HCT116 (cell line): ENCODE results near the gene MPEG1. TPM values are rescaled to one million over a fixed set of nuclear protein-coding genes. Genes with fewer than 3 reads are reported as not detected.

Experiments
- ATAC-seq: fragments of 200-7000 bp; cut with Tn5 transposase; 2 replicates; pipeline ENCODE4 v1.9.1; 2020; ENCODE audit warnings: mild to moderate bottlenecking, moderate library complexity
- BruUV-seq: library from RNA; stranded (reverse); fragments of 400-500 nt; replicated peaks from 2 replicates; lab custom pipeline; 2021; lab: Mats Ljungman, UMichigan
- CTCF ChIA-PET: fragments of 300-600 bp; sonication (Branson Sonifier 250); formaldehyde crosslinking; loops from one replicate; lab custom pipeline; 2021; ENCODE audit warnings: antibody characterized with exemption; lab: Charles Lee
- POLR2A ChIA-PET: fragments of 300-600, 350-600 bp; sonication (Branson Sonifier 250); formaldehyde crosslinking; loops from one replicate; lab custom pipeline; 2021; ENCODE audit warnings: antibody characterized with exemption; lab: Charles Lee
- RAD21 ChIA-PET, 2 experiments: fragments of 300-600 bp; sonication (Branson Sonifier 250); formaldehyde crosslinking; loops; one replicate each; lab custom pipeline; 2023; ENCODE audit warnings: low total read pairs in 2 of 2; ENCODE audit not compliant: uncharacterized antibody in 2 of 2, unreplicated experiment in 2 of 2, low non-redundant PET in 1 of 2; lab: Charles Lee
- DNase-seq: peaks from one replicate; pipeline ENCODE4 v3.0.0-alpha.2; 2010; ENCODE audit warnings: low read depth, low spot score
- H2AFZ ChIP-seq: fragments of 200-600 bp; shearing (Covaris generic), sonication (generic); 2 replicates; pipeline ENCODE4 v1.6.1; 2017; ENCODE audit warnings: low read depth, mixed run types, mixed read lengths, antibody characterized with exemption, low read length; ENCODE audit not compliant: poor library complexity, severe bottlenecking
- H3K27ac ChIP-seq: 2 replicates; pipeline ENCODE4 v1.5.1; 2012; ENCODE audit warnings: low read depth, low read length
- H3K27me3 ChIP-seq: fragments of 200-600 bp; sonication (generic); 2 replicates; pipeline ENCODE4 v1.6.1; 2016; ENCODE audit warnings: mixed run types, low read length, mixed read lengths; ENCODE audit not compliant: insufficient read depth
- H3K36me3 ChIP-seq, 2 experiments: fragments of 200-500 bp in 1 of 2; fragments of 200-600 bp in 1 of 2; sonication (Bioruptor generic) in 1 of 2; sonication (generic) in 1 of 2; 2 replicates each; pipeline versions ENCODE4 v1.5.1 to v1.6.1; 2014 to 2016; ENCODE audit warnings: low read length in 2 of 2, inconsistent platforms in 1 of 2, mixed read lengths in 1 of 2, mixed run types in 1 of 2; ENCODE audit not compliant: insufficient read depth in 2 of 2, control insufficient read depth in 1 of 2
- H3K4me1 ChIP-seq, 2 experiments: fragments of 200-600 bp in 1 of 2; sonication (generic) in 1 of 2; 2 replicates each; pipeline versions ENCODE4 v1.5.1 to v1.6.1; 2012 to 2017; ENCODE audit warnings: low read length in 2 of 2, inconsistent platforms in 1 of 2, mild to moderate bottlenecking in 1 of 2, mixed read lengths in 1 of 2, mixed run types in 1 of 2, moderate library complexity in 1 of 2; ENCODE audit not compliant: insufficient read depth in 2 of 2, control insufficient read depth in 1 of 2
- H3K4me2 ChIP-seq: fragments of 200-600 bp; sonication (generic); 2 replicates; pipeline ENCODE4 v1.6.1; 2017; ENCODE audit warnings: mixed run types, low read length, mixed read lengths
- H3K4me3 ChIP-seq, 2 experiments: fragments of 200-600 bp in 1 of 2; sonication (generic) in 1 of 2; replicated peaks in 1 of 2; 2 replicates each; pipeline ENCODE4 v1.5.1; 2011 to 2016; ENCODE audit warnings: low read length in 2 of 2, control low read depth in 1 of 2, low read depth in 1 of 2, mild to moderate bottlenecking in 1 of 2, mixed read lengths in 1 of 2, mixed run types in 1 of 2
- H3K79me2 ChIP-seq: fragments of 200-600 bp; sonication (generic); 2 replicates; pipeline ENCODE4 v1.6.1; 2017; ENCODE audit warnings: mild to moderate bottlenecking, mixed run types, low read length, moderate library complexity, mixed read lengths; ENCODE audit not compliant: insufficient read depth
- H3K9ac ChIP-seq: fragments of 200-600 bp; sonication (generic); 2 replicates; pipeline ENCODE4 v1.6.1; 2016; ENCODE audit warnings: low read length, mixed read lengths
- H3K9me2 ChIP-seq: fragments of 200-600 bp; sonication (generic), shearing (Covaris generic); 2 replicates; pipeline ENCODE4 v1.6.1; 2017; ENCODE audit warnings: mixed run types, mild to moderate bottlenecking, moderate library complexity; ENCODE audit not compliant: insufficient read depth
- H3K9me3 ChIP-seq, 2 experiments: fragments of 200-500 bp in 1 of 2; fragments of 200-600 bp in 1 of 2; sonication (Bioruptor generic) in 1 of 2; sonication (generic) in 1 of 2; 2 replicates each; pipeline ENCODE4 v1.6.1; 2014 to 2017; ENCODE audit warnings: low read length in 2 of 2, mixed read lengths in 2 of 2, inconsistent platforms in 1 of 2, low read depth in 1 of 2, mild to moderate bottlenecking in 1 of 2, mixed run types in 1 of 2, moderate library complexity in 1 of 2; ENCODE audit not compliant: control insufficient read depth in 1 of 2, insufficient read depth in 1 of 2
- H4K20me1 ChIP-seq: fragments of 200-600 bp; sonication (generic), shearing (Covaris generic); 2 replicates; pipeline ENCODE4 v1.6.1; 2017; ENCODE audit warnings: mixed run types, mild to moderate bottlenecking, moderate library complexity; ENCODE audit not compliant: insufficient read depth
- ATF3 ChIP-seq: IDR thresholded peaks from 2 replicates; pipeline ENCODE4 v1.6.1; 2012
- CBX3 ChIP-seq: IDR thresholded peaks from 2 replicates; pipeline ENCODE4 v1.6.1; 2012; ENCODE audit warnings: low read depth
- CEBPB ChIP-seq: IDR thresholded peaks from 2 replicates; pipeline ENCODE4 v1.6.1; 2012; ENCODE audit warnings: low read depth
- CTCF ChIP-seq, 3 experiments: fragments of 200-600 bp in 1 of 3; sonication (generic) in 1 of 3; IDR thresholded peaks in 2 of 3; conservative IDR thresholded peaks in 1 of 3; 2 replicates each; pipeline ENCODE4 v1.5.1; 2012 to 2017; ENCODE audit warnings: low read depth in 2 of 3, low read length in 2 of 3, antibody characterized with exemption in 1 of 3, borderline replicate concordance in 1 of 3, control low read depth in 1 of 3, mild to moderate bottlenecking in 1 of 3, mixed read lengths in 1 of 3, mixed run types in 1 of 3, moderate library complexity in 1 of 3; ENCODE audit not compliant: insufficient read depth in 1 of 3
- JUND ChIP-seq: IDR thresholded peaks from 2 replicates; pipeline ENCODE4 v1.6.1; 2012
- POLR2A ChIP-seq: IDR thresholded peaks from 2 replicates; pipeline ENCODE4 v1.7.0; 2011; ENCODE audit warnings: borderline replicate concordance; ENCODE audit not compliant: insufficient read depth, insufficient read length; ENCODE audit errors: extremely low read depth
- RAD21 ChIP-seq: IDR thresholded peaks from 2 replicates; pipeline ENCODE4 v1.6.1; 2012; ENCODE audit warnings: low read depth, mild to moderate bottlenecking
- SRF ChIP-seq: IDR thresholded peaks from 2 replicates; pipeline ENCODE4 v1.6.1; 2012; ENCODE audit warnings: low read depth
- YY1 ChIP-seq: IDR thresholded peaks from 2 replicates; pipeline ENCODE4 v1.6.1; 2011; ENCODE audit warnings: low read length, low read depth, moderate library complexity, mild to moderate bottlenecking; ENCODE audit not compliant: insufficient replicate concordance; ENCODE audit errors: extremely low read depth
- intact Hi-C: fragments of 100-400 bp; cut with micrococcal nuclease; formaldehyde crosslinking; loops from 2 replicates; pipeline ENCODE4 v1.10.0; 2022
- total RNA-seq: library from RNA; stranded (reverse); gene quantifications from one replicate; pipeline ENCODE4 v1.2.1, GENCODE V29; 2021; ENCODE audit not compliant: unreplicated experiment

MPEG1 gene
- total RNA-seq, 1 experiment from 2014 or later: 0.07 TPM

GRCh38 chr11:59224351-59224928, 11.7 kb upstream of the MPEG1 start:
- H3K9me3 ChIP-seq: no peaks in the 10 kb centered on the region
- H3K9me2 ChIP-seq: no peaks in the 10 kb centered on the region
- TF ChIP-seq CTCF (IDR thresholded peaks at IDR 0.05 in 2 of 3, conservative IDR thresholded peaks at IDR 0.05 in 1 of 3; ENCODE audit: borderline replicate concordance in 1 of 3, insufficient read depth in 1 of 3, low read depth in 2 of 3, low read length in 2 of 3) (no peak), POLR2A (no peak), CEBPB (no peak), CBX3 (no peak), RAD21 (no peak), ATF3 (no peak)
- DNase-seq: no peak
- no TSS peak for BruUV-seq
- no peak for ATAC-seq
- H3K79me2 ChIP-seq: no peaks in the 10 kb centered on the region
- no peaks in the 10 kb centered on the region for H3K4me1 ChIP-seq
- POLR2A ChIA-PET: no interaction called here
- H3K36me3 ChIP-seq: no peaks in the 10 kb centered on the region
- no peak overlapping the region for H3K4me2 ChIP-seq
- no peak overlapping the region for H3K27ac ChIP-seq
- no peak overlapping the region for H2AFZ ChIP-seq
- CTCF ChIA-PET: no interaction called here
- H3K27me3 ChIP-seq: no peaks in the 10 kb centered on the region
- no peak overlapping the region for H3K4me3 ChIP-seq
- H3K9ac ChIP-seq: no peak overlapping the region
- intact Hi-C loops: no loop called here
- H4K20me1 ChIP-seq: no peaks in the 10 kb centered on the region
- RAD21 ChIA-PET: no interaction called here

- intact Hi-C loops: no loop called here
- H3K9me2 ChIP-seq: no peaks in the 10 kb centered on the region
- H4K20me1 ChIP-seq: no peaks in the 10 kb centered on the region
- ChIA-PET CTCF (no interaction called here), RAD21 (no interaction called here)
- ATAC-seq: no peak
- H2AFZ ChIP-seq: no peak overlapping the region
- H3K4me3 ChIP-seq: no peak overlapping the region
- no peak overlapping the region for H3K4me2 ChIP-seq
- H3K27me3 ChIP-seq: no peaks in the 10 kb centered on the region
- no peaks in the 10 kb centered on the region for H3K4me1 ChIP-seq
- no peaks in the 10 kb centered on the region for H3K36me3 ChIP-seq
- BruUV-seq: no TSS peak
- TF ChIP-seq JUND (no peak), CBX3 (no peak), SRF (no peak), YY1 (no peak)
- TF ChIP-seq, all 23 proteins: peak for 0
- no peak overlapping the region for H3K27ac ChIP-seq
- no peaks in the 10 kb centered on the region for H3K79me2 ChIP-seq
- DNase-seq: no peak
- H3K9ac ChIP-seq: no peak overlapping the region
- POLR2A ChIA-PET: no interaction called here
- no peaks in the 10 kb centered on the region for H3K9me3 ChIP-seq
These were observed 10.9 kb upstream of the MPEG1 start for GRCh38 chr11:59223611-59224010.
